MCF 10A (cell line): Measurements from ENCODE around the gene PABPC1L. TPM values are rescaled to one million over a fixed set of nuclear protein-coding genes. Genes with fewer than 3 reads are reported as not detected.

Experiments
- BruUV-seq: library from RNA; stranded (reverse); fragments of 400-500 nt; replicated peaks from 2 replicates; lab custom pipeline; 2021; lab: Mats Ljungman, UMichigan
- CTCF ChIA-PET: fragments of 300-600 bp; sonication (Branson Sonifier 250); formaldehyde crosslinking; extraction: SDS; loops from one replicate; lab custom pipeline; 2021; ENCODE audit warnings: antibody characterized with exemption, inconsistent platforms; lab: Yijun Ruan, JAX
- POLR2A ChIA-PET: fragments of 300-600, 350-650 bp; sonication (Branson Sonifier 250); formaldehyde crosslinking; extraction: SDS; loops from one replicate; lab custom pipeline; 2020; ENCODE audit warnings: antibody characterized with exemption, inconsistent platforms; lab: Yijun Ruan, JAX
- DNase-seq: peaks from one replicate; pipeline ENCODE4 v3.0.0-alpha.2; 2018; ENCODE audit not compliant: unreplicated experiment
- H3K27ac Mint-ChIP-seq: one replicate; pipeline ENCODE4 v1.8.0; 2022; ENCODE audit warnings: mild to moderate bottlenecking, low read depth, mixed read lengths; ENCODE audit not compliant: unreplicated experiment
- H3K27me3 Mint-ChIP-seq: one replicate; pipeline ENCODE4 v1.8.0; 2022; ENCODE audit warnings: mixed read lengths; ENCODE audit not compliant: insufficient read depth, unreplicated experiment
- H3K36me3 Mint-ChIP-seq: one replicate; pipeline ENCODE4 v1.8.0; 2022; ENCODE audit warnings: mild to moderate bottlenecking, moderate library complexity, mixed read lengths; ENCODE audit not compliant: insufficient read depth, unreplicated experiment
- H3K4me1 Mint-ChIP-seq: one replicate; pipeline ENCODE4 v1.8.0; 2022; ENCODE audit warnings: mixed read lengths; ENCODE audit not compliant: insufficient read depth, unreplicated experiment
- H3K4me3 Mint-ChIP-seq: one replicate; pipeline ENCODE4 v1.8.0; 2022; ENCODE audit warnings: mild to moderate bottlenecking, moderate library complexity, mixed read lengths; ENCODE audit not compliant: unreplicated experiment
- H3K9me3 Mint-ChIP-seq: one replicate; pipeline ENCODE4 v1.8.0; 2022; ENCODE audit warnings: mixed read lengths; ENCODE audit not compliant: unreplicated experiment
- intact Hi-C: fragments of 100-400 bp; cut with micrococcal nuclease; formaldehyde crosslinking; loops from 2 replicates; pipeline ENCODE4 v1.14.1; 2022
- total RNA-seq: library from RNA; stranded (reverse); gene quantifications from 2 replicates; pipeline ENCODE4 v1.2.3, GENCODE V29; 2022
- TF ChIP-seq, protein P1 (sequence below): fragments of 200-600 bp; IDR thresholded peaks from one replicate; pipeline ENCODE4 v1.8.0; 2022; ENCODE audit warnings: antibody characterized with exemption, mild to moderate bottlenecking; ENCODE audit not compliant: unreplicated experiment

The PABPC1L gene
- total RNA-seq, 1 experiment from 2014 or later, result 150 TPM

DNA sequence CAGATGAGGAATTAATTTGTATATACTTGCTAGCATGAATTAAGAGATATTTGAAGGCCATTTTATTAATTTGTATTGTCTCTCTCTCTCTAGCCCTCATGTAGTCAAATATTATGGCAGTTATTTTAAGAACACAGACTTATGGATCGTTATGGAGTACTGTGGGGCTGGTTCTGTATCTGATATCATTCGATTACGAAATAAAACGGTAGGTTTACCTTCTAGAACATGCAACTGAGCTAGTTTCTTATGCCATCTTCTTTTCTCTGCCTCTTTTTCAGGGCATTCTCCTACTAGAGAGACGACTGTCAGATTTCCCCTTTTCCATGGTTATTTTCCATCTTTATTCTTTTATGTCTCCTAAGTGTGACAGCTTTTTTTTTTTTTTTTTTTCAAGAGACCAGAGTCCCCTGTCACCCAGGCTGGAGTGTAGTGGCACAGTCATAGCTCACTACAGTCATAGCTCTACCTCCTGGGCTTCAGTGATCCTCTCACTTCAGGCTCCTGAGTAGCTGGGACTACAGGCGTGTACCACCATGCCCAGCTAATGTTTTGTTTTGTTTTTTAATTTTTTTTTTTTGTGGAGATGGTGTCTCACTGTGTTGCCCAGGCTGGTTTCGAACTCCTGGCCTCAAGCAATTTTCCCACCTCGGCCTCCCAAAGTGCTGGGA lies 72.0 kb downstream of the PABPC1L start:
- Mint-ChIP-seq H3K36me3 (peaks cover 47% of the 10 kb centered on the region), H3K27ac (no peak overlapping the region), H3K4me3 (no peak overlapping the region), H3K9me3 (no peaks in the 10 kb centered on the region), H3K4me1 (peaks cover 13% of the 10 kb centered on the region), H3K27me3 (no peaks in the 10 kb centered on the region)
- ChIA-PET CTCF (interaction anchor here (0.7 to 1.0 kb wide), 2 partner anchors 10 to 15 kb away, joined by 3 to 4 read pairs; no protein-coding TSS in a partner anchor), POLR2A (interaction anchor here (0.8 to 1.3 kb wide), 2 partner anchors 10 to 15 kb away, joined by 3 to 5 read pairs; partner anchors contain the start of gene STK4)
- DNase-seq, result no peak
- TF ChIP-seq, protein P1, sequence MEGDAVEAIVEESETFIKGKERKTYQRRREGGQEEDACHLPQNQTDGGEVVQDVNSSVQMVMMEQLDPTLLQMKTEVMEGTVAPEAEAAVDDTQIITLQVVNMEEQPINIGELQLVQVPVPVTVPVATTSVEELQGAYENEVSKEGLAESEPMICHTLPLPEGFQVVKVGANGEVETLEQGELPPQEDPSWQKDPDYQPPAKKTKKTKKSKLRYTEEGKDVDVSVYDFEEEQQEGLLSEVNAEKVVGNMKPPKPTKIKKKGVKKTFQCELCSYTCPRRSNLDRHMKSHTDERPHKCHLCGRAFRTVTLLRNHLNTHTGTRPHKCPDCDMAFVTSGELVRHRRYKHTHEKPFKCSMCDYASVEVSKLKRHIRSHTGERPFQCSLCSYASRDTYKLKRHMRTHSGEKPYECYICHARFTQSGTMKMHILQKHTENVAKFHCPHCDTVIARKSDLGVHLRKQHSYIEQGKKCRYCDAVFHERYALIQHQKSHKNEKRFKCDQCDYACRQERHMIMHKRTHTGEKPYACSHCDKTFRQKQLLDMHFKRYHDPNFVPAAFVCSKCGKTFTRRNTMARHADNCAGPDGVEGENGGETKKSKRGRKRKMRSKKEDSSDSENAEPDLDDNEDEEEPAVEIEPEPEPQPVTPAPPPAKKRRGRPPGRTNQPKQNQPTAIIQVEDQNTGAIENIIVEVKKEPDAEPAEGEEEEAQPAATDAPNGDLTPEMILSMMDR, result no peak
- intact Hi-C loops, result no loop called here
- no TSS peak for BruUV-seq

DNA sequence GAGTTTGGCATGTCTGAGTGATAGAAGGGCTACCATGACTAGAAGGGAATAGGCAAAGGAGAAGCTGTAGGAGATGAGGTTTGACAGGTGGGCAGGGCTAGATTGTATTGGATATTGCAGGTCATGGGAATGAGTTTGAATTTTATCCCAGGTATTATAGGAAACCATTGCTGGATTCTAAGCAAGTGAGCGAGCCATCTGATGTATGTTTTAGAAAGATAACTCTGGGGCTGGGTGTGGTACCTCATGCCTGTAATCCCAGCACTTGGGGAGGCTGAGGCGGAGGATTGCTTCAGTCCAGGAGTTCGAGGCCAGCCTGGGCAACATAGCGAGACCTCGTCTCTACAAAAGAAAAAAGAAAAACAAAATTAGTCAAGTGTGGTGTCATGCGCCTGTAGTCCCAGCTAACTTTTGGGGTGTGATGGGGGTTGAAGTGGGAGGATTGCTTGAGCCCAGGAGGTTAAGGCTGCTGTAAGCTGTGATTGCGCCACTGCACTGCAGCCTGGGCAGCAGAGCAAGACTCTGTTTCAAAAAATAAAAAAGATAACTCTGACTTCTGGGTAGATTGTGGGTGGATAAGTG lies 73.3 kb downstream of the PABPC1L start:
- Mint-ChIP-seq H3K9me3 (no peaks in the 10 kb centered on the region), H3K4me3 (no peak overlapping the region), H3K27me3 (no peaks in the 10 kb centered on the region), H3K4me1 (peaks cover 13% of the 10 kb centered on the region), H3K27ac (no peak overlapping the region), H3K36me3 (peaks cover 41% of the 10 kb centered on the region)
- TF ChIP-seq, protein P1, result no peak
- POLR2A ChIA-PET, result interaction anchor here (1.0 kb wide), 1 partner anchor 23 kb away, joined by 3 read pairs; the partner anchor contains the start of gene TOMM34
- CTCF ChIA-PET, result interaction anchor here (0.6 to 1.5 kb wide), 2 partner anchors 129 to 308 kb away, joined by 4 to 5 read pairs; no protein-coding TSS in a partner anchor
- intact Hi-C loops, result no loop called here
- no peak for DNase-seq
- BruUV-seq, result no TSS peak

DNA sequence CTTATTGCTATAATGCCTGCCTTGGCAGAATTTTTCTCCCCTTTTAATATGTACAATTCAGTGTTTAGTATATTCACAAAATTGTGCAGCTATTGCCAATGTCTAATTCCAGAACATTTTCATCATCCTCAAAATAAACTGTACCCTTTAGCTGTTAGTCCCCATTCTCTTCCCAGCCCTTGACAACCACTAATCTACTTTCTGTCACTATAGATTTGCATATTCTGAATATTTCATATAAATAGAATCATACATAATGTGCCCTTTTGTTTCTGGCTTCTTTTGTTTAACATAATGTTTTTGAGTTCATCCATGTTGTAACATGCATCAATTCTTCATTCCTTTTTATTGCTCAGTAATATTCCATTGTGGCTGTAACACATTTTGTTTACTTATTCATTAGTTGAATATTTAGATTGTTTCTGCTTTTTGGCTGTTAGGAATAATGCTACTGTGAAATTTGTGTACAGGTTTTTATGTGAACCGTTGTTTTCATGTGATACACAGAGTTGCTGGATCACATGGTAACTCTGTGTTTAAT lies 78.8 kb downstream of the PABPC1L start:
- Mint-ChIP-seq H3K4me1 (peaks cover 19% of the 10 kb centered on the region), H3K36me3 (peaks cover 14% of the 10 kb centered on the region), H3K27ac (no peak overlapping the region), H3K9me3 (no peaks in the 10 kb centered on the region), H3K4me3 (no peak overlapping the region), H3K27me3 (no peaks in the 10 kb centered on the region)
- CTCF ChIA-PET, result interaction anchor here (0.7 kb wide), 1 partner anchor 640 kb away, joined by 3 read pairs; no protein-coding TSS in a partner anchor
- TF ChIP-seq, protein P1, result no peak
- BruUV-seq, result no TSS peak
- intact Hi-C loops, result no loop called here
- POLR2A ChIA-PET, result interaction anchor here (2.6 to 3.0 kb wide), 2 partner anchors 12 to 22 kb away, joined by 14 read pairs; partner anchors contain the start of gene STK4
- DNase-seq, result no peak

Other genes with a start within 250 kb of the PABPC1L start
- gene CCN5, start 194.7 kb upstream of the PABPC1L start, total RNA-seq, result 0.93 and 1.4 TPM in 2 replicates
- 0.93 and 1.4 TPM in 2 replicates for gene KCNK15, start 164.2 kb upstream of the PABPC1L start, total RNA-seq
- gene RIMS4, start 99.5 kb upstream of the PABPC1L start, total RNA-seq, result not detected in 2 replicates
- gene YWHAB, start 24.4 kb upstream of the PABPC1L start, total RNA-seq, result 235 and 250 TPM in 2 replicates
- 55.5 and 60.0 TPM in 2 replicates for gene TOMM34, start 50.3 kb downstream of the PABPC1L start, total RNA-seq
- gene STK4, start 56.5 kb downstream of the PABPC1L start, total RNA-seq, result 47.7 and 51.4 TPM in 2 replicates
- gene KCNS1, start 191.1 kb downstream of the PABPC1L start, total RNA-seq, result not detected in 2 replicates
- gene WFDC5, start 205.1 kb downstream of the PABPC1L start, total RNA-seq, result not detected in 2 replicates
- gene WFDC12, start 214.4 kb downstream of the PABPC1L start, total RNA-seq, result not detected in 2 replicates